ENCODE results near the gene GMPR2.
A peak's percentile ranks its signal among the peaks of the same experiment; 100 is the strongest.
"Not testable (repeated sequence)": the region's sequence is repeated elsewhere in the genome, so short reads cannot be mapped to it uniquely, and the experiment has no call there.

GMPR2 gene

DNA sequence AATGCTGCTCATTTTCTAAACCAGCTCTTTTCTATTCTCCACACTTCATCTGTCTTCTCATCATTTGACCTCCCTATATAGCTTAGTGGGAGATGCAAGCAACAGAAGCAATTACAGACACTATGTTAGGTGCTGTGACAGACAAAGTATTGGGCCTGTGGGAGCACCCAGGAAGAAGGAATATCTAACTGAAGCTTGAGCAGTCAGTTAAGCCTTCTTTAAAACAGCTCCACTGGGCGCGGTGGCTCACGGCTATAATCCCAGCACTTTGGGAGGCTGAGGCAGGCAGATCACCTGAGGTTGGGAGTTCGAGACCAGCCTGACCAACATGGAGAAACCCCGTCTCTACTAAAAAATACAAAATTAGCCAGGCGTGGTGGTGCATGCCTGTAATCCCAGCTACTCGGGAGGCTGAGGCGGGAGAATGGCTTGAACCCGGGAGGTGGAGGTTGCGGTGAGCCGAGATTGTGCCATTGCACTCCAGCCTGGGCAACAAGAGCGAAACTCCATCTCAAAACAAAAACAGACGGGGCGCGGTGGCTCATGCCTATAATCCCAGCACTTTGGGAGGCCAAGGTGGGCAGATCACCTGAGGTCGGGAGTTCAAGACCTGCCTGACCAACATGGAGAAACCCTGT, 29.4 kb upstream of the GMPR2 start:
- not testable (repeated sequence) for DNase-seq

DNA sequence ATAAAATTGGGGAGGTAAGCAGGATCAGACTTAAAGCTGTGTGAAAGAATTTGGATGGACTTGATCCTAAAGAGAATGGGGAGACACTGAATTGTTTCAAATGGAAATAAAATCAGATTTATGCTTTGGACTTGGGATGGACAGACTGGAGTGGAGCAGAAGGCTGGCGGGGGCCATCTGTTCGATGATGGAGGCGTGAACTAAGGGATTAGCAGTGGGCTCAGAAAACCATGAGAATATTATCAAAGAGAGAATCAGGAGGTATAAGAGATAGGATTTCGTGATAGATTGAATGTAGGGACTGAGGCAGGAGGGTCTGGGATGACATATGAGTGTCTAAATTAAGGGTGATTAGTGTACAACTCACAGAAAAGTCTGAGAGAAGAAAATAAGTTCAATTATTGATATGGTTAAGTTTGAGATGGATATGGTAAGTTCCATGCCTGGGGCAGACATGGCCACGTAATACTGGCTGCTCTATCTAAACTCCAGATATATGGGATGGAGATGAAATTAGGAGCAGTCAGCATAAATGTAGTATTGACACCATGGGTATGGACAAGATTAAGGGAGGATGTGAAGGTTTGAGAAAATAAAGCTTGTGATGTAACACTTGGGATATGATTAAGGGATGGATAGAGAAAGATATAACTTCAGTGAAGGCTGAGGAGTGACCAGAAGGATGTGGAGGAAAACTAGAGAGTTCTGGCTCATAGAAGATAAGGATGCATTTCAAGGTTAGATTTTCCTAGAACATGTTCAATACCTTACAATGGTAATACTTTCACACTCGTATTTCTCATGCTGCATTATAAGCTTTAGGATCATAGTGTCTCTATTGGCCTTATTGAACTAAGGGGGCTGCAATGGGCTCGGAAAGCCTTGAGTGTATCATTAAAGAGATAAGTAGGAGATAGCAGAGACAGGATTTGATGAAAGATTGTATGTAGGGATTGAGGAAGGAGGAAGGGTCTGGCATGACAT, 28.3 kb upstream of the GMPR2 start:
- no peak for DNase-seq

DNA sequence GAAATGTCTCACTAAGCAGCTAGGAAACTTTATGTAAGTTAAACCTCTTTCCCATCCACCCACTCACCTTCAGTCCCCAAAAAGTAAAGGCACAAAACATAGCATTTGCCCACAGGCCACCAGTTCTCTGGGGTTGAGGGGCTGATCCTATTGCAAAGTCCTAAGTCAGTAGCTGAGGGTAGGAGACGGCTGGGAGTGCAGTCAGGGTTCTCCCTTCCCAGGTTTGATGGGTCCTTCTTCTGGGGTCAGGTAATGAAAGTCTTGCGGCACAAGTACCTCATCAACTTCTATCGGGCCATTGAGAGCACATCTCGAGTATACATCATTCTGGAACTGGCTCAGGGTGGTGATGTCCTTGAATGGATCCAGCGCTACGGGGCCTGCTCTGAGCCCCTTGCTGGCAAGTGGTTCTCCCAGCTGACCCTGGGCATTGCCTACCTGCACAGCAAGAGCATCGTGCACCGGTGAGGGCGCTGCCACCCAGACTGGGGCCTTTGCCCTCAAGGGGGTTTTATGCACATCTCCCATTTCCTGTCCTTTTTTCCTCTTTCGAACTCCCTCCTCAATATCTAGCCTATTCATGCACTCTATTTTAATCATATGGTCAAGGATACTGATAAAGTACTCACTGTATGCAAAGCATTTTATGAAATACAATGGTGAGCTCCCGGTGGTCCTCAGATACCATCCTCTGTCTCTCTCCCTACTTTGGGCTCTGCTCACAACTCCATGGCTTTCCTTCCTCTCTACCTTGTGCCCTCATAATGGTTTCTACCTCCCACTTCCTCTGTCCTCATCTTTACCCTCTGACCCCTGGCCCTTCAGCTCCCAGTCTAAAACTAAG, 26.2 kb upstream of the GMPR2 start:
- no peak for DNase-seq

DNA sequence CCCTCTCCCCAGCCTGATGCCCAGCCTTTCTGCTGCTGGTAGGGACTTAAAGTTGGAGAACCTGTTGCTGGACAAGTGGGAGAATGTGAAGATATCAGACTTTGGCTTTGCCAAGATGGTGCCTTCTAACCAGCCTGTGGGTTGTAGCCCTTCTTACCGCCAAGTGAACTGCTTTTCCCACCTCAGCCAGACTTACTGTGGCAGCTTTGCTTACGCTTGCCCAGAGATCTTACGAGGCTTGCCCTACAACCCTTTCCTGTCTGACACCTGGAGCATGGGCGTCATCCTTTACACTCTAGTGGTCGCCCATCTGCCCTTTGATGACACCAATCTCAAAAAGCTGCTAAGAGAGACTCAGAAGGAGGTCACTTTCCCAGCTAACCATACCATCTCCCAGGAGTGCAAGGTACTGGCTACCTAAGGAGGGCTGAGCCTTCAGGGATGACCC, 25.6 kb upstream of the GMPR2 start:
- no peak for DNase-seq

DNA sequence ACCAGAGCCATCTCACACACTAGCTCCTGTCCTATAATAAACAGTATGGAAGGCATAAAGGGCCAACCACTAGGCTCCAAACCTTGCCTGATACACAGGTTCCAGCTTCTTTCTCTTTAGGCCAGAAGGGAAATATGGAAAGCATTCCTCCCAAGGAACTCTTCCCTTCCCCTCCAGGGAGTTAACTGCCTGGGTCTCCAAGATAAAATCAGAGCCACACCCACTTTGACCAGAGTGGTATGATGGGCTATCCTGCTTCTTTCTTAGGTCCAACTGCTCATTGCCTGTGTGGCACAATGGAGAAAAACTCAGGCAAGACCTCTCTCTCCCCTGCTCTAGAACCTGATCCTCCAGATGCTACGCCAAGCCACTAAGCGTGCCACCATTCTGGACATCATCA, 25.1 kb upstream of the GMPR2 start:
- DNase-seq, result no peak

DNA sequence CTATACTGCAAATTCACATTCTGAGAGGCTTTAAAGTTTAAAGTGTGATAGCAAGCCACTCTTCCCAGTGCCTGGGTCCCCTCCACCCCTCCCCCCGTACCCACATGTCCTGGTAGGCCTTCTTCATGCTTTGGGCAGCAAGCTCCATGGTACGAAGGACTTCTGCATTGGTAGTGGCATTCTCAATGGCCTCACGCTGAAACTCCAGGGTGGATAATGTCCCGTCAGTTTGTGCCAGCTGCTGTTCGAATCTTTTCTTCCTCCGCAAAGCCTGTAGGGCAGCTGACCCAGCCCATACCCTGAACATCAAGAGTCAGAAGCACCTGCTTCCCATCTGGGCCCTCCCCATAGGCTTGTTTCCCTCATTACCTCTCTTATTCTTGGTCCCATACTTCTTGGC, 21.4 kb upstream of the GMPR2 start:
- no peak for DNase-seq

DNA sequence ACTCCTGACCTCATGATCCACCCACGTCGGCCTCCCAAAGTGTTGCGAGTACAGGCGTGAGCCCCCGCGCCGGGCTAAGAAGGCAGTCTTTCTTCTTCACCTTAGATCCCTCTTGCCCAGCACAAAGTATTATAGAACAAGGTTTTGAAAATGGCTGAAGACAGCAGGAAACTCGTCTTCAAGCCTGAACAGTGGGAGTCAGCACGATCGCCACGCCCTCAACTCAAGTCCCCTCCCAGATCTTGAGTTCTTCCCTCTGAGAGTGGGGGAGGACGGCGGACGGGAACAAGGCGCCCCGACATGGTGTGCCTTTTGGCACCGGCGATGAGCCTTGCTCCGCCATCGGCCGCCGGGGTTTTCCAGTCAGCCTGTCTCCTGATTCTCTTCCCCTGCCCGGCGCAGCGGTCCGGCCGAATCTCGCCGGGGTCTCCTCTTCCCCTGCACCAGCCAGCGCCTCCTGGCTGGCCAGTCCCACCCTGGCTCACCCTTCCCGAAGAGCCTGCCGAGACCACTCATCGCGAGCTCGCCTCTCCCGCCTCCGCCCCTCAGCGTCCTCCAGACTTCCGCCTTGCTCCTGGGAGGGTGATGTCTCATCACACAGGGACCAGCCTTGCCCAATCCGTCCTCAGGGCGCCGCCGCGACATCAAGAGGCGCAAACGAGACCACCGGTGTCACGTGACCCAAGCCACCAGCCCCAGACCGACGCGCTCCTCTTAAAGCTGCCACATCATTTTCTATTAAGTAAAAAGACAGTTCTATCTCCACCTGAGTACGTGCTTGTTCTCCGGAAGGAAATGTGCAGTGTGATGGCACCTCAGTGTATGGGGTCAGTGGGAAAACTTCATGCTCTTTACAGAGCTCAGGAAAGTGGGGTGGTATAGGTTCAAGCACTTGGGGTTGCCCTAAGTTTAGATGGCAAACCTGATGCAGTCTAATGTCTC, 19.5 kb upstream of the GMPR2 start, which contains the start of gene CHMP4A:
CHMP4A (minus strand) TSS at position 565 of the 942 bp plus-strand sequence; CDS start at position 516, 49 bp downstream.
- peak; percentile 99 for DNase-seq

DNA sequence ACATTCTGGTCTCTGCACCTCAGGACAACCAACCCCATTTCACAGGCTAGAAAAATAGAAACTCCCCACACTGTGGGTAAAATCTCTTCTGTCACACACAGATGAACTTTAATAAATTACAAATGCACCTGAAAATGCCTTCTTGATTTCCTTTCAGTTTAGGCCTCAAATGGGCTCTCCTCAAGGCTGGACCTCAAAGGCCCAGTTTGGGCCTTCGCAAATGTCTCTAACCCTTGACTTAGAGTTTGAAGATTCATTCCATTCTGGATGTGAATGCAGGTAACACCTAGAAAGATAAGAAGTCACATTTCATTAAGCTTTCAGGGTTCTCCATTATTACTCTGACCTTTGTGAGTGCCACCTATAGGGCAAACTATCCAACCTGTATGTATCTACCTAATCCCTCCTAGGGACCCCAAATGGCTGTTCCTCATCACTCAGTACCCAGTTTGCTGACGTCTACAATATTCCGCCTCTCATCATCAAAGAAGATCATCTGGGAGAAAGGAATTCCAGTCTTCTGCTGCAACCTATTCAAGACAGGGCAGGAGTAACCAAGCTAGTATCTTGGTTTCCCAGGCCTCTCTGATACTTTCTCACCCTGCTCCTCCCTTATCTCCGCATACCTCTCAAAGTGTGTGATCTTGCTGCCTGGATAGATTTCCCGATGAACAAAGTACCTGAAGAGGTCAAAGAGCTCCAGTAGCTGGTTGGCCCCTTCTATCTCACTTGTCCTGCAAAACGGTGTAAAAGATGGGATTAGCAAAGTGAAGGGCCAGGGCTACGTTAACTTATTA, 18.7 kb upstream of the GMPR2 start:
- no peak for DNase-seq

DNA sequence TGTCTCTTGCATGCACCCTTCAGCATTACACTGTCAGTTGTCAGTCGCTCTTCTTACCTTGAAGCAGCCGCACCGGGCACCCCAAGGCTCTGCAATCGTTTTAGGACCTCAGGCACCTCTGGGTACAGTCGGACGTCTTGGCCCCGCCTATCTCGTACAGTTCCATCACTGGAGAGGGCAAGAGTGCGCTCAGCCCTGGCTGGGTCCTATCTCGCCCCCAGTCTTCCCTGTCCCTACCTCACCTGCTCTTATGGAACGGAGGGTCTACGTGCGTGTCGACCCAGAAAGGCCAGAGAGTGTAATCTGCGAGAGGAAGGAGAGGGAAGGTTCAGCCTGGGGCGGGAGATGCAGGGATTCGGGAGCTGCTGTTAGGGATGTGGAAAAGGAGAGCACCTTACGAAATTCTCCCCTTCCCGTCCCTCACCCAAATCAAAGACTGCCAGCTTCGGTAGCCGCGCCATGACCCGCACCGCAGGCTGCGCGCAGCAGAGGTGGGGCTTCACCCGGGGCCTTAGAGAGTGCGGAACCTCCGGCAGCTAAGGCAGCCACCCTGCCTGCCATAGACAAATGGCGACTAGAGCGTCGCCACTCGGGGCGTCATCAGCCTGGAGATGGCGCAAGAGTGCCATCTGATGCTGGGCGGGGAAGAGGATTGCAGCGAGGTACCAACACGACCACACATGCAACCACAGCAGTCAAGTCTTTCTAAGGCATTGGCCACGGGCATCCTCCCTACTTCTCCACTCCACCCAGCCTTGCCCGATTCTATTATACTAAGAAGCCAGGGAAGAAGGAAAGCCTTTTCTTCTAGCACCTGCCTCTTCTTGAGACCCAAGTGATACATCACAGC, 17.0 kb upstream of the GMPR2 start, which contains the start of gene MDP1:
MDP1 (minus strand) TSS at position 572 of the 850 bp plus-strand sequence; CDS start at position 461, 111 bp downstream.
- DNase-seq, result peak; percentile 91

DNA sequence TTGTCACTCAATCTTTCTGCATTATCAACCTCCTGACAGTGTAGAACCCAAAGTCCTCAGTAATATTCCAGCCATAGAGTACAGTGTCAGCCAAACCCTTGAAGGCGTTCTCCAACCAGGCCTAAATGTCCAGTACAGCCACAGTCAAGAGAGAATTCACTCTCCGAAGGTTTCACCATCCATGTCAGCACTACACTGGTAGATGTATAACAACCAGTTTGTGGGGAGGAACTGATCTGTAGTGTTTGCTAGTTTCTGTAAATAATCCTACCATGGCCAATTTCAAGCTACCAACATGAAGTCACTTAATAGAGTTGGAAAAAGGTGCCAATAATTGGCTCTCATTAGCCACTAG, 16.4 kb upstream of the GMPR2 start:
- no peak for DNase-seq

DNA sequence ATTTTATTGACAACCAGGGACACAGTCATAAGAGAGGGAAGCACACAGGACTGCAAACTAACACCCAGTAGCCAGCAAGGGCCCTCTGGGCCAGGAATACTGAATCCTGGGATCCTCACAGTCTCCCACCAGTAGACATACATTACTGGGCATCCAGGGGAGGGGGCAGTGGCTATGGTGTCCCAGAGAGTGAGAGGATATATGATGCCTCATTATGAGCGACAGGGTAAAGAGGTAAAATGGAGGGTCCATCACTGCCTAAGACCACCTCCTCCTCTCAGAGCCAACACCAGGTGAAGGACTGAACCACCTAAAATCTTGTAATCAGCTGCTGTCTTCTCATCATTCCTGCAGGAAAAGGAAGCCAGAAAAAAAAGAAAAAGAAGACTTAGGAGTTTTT, 15.9 kb upstream of the GMPR2 start:
- DNase-seq, result not testable (repeated sequence)

DNA sequence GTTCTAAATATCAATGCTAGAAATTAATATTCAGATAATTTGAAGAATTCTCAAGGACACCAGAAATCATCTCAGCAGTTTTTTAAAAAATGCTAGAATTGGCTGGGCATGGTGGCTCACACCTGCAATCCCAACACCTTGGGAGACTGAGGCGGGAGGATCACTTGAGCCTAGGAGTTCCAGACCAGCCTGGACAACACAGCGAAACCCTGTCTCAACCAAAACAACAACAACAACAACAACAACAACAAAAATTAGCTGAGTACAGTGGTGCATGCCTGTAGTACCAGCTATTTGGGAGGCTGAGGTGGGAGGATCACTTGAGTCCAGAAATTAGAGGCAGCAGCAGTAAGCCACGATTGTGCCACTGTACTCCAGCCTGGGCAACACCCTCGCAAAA, 13.6 kb upstream of the GMPR2 start:
- DNase-seq, result no peak

DNA sequence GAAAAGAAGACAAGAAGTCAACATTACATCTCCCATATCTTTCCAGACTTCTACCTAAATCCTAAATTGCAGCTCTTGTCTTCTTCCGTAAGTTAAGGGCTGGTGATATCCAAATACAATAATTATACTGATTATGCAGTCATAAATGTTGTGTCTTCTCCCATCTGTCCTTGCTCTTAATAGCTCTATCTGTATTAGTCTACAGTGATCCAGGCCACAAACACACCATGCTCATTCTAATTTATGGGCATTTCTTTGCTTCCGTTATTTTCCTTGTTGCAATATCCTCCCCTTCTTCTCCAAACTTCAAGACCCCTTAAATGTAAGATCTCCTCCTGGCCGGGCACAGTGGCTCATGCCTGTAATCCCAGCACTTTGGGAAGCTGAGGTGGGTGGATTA, 13.2 kb upstream of the GMPR2 start:
- DNase-seq, result no peak

DNA sequence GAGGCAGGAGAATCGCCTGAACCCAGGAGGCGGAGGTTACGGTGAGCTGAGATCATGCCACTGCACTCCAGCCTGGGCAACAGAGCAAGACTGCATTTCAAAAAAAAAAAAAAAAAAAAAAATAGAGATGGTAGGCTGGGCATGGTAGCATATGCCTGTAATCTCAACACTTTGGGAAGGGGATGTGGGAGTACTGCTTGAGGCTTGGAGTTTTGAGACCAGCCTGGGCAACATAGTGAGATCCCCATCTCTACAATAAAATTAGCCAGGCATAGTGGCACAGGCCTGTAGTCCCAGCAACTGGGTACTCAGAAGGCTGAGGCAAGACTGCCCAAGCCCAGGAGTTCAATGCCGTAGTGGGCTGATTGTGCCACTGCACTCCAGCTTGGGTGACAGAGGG, 9.7 kb upstream of the GMPR2 start:
- not testable (repeated sequence) for DNase-seq

DNA sequence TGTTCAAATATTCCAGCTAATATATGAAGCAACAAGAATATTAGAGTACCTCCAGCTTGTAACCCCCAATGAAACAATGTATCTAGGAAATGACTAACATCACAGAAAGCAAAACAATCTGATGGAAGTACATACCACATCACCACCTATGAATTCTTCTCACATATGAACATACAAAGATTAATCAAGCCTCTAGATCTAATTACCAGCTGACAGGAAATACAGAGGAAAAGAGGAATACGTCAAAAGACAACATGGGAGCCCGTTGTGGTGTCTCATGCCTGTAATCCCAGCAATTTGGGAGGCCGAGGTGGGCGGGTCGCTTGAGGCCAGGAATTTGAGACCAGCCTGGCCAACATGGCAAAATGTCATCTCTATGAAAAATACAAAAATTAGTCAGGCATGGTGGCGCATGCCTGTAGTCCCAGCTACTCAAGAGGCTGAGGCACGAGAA, 8.1 kb upstream of the GMPR2 start:
- DNase-seq, result no peak

DNA sequence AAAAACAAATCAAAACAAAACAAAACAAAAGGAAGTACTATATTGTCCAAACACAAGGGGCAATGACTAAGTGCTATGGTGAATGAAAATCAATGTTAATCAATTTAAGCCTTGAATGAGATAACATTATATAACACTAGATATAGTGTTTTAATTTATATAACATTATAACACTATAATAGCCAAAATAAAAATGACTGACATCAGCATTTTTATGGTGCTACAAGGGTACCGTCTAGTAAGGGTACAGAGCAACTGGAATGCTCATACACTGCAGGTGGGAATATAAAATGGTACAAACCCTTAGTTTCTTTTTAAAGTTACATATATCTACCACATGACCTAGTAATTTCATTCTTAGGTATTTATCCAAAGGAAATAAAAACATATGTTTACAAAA, 6.3 kb upstream of the GMPR2 start:
- DNase-seq, result no peak

DNA sequence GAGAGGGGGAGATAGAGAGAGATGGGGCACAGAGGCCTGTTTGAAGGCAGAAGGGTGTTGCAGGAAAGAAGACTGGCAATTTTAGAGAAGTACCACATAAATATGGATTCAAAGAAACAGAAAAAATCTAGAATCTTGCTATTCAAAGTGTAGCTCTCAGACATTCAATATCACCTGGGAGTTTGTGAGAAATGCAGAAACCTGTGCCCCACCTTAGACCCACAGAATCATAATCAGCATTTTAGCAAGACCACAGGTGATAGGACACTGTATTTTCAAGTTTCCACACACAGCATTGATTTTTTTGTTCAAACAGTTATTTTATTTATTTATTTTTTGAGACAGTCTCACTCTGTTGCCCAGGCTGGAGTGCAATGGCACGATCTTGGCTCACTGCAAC, 3.8 kb upstream of the GMPR2 start:
- DNase-seq, result no peak

DNA sequence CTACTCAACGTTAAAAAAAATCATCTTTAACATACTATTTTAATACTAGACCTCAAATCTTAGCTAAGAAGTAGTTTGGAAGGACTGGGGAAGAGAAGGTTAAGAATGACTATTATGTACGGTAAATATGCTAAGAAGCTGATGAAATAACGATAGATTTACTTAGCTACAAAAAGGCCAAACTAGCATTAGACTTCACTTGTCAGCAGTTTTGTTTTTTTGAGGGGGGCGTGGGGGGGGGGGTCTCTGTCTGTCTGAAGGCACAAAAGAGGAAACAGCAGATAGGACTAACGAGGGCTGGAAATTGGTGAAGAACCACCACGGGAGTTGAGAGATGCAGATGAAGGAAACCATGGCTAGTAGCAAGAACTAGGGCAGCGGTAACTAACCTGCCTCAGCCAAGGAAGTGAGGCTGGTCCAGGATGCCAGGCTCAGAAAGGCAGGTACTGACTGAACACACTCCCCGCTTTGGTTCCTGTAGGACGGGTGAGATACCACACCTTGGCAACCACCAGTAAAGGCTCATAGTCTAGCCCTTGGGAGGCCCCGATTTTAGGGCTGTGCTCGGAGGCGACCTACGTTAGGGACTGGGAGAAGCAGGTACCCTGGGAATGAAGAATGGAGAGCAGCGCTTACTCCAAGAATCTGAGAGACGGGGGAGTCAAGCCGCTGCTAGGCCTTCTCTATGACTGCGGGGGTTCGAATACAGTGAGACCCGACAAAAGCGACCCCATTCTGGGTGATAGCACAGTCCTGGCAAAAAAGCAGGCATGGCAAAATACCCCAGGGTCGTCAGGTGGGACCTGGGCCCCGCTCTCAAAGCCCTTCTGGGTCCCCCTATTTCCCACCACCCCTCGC, 1.2 kb upstream of the GMPR2 start:
- no peak for DNase-seq

DNA sequence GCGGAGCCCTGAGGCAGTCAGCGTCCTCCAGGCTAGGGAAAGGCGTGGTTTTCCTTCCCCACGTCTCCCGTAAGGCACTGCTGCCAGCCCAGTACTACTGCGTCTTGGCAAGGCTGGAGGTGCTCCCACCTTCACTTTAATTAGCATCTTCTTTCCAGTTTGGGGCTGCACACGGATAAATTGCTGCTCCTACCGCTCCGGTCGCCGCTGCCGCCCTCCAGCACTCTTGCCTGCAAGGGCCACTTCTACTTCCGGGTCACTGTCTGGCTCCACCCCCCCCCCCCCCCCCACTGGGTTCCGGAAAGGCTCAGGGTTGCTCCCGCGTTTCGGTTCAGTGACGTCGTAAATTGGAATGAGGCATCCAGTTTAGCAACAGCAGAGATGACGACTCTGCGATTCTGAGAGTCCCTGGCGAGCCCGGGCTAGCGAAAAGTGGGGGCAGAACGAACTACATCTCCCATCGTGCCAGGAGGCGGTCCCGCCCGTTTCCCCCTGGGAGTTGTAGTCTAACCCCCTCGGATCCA, 546 bp upstream of the GMPR2 start, which contains the start of gene NEDD8:
NEDD8 (minus strand) TSS at position 247 of the 524 bp plus-strand sequence; CDS start at position 147, 100 bp downstream.
- DNase-seq, result peak; percentile 99
